ENCODE results near the gene SPZ1.

DNA sequence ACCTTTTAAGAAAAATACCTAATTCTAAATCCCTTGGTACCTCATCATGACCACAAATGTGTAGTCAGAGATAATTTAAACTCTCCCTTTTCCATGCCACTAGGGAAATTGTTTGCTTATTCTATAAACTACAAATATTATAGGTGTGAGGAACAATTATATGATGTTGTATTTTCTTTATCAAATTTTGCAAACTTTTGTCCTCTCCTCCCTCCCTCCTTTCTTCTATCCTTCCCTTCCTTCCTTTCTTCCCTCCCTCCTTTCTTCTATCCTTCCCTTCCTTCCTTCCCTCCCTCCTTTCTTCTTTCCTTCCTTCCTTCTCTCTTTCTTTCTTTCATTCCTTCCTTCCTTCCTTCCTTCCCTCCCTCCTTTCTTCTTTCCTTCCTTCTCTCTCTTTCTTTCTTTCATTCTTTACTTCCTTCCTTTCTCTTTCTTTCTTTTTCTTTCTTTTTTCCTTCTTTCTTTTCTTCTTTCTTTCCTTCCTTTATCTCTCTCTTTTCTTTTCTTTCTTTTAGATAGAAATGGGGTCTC is 41.2 kb downstream of the SPZ1 start:
- TF ChIP-seq, protein P1, sequence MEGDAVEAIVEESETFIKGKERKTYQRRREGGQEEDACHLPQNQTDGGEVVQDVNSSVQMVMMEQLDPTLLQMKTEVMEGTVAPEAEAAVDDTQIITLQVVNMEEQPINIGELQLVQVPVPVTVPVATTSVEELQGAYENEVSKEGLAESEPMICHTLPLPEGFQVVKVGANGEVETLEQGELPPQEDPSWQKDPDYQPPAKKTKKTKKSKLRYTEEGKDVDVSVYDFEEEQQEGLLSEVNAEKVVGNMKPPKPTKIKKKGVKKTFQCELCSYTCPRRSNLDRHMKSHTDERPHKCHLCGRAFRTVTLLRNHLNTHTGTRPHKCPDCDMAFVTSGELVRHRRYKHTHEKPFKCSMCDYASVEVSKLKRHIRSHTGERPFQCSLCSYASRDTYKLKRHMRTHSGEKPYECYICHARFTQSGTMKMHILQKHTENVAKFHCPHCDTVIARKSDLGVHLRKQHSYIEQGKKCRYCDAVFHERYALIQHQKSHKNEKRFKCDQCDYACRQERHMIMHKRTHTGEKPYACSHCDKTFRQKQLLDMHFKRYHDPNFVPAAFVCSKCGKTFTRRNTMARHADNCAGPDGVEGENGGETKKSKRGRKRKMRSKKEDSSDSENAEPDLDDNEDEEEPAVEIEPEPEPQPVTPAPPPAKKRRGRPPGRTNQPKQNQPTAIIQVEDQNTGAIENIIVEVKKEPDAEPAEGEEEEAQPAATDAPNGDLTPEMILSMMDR (IDR thresholded peaks at IDR 0.05), result no peak
- TF ChIP-seq EP300 (IDR thresholded peaks at IDR 0.05) (no peak), POLR2A (IDR thresholded peaks at IDR 0.05) (no peak), POLR2AphosphoS5 (IDR thresholded peaks at IDR 0.05) (no peak)

Measured in stomach (tissue), 4 donors.